Loucy (cell line): ENCODE measurements around the gene CORO7.

Source experiments
- EZH2phosphoT487 ChIP-seq: fragments of 200-600 bp; IDR thresholded peaks from 2 replicates; pipeline ENCODE4 v1.6.1; 2018; ENCODE audit warnings: antibody characterized with exemption, mild to moderate bottlenecking, moderate library complexity, borderline replicate concordance
- TF ChIP-seq, protein P1 (sequence below): fragments of 200-600 bp; sonication (generic); conservative IDR thresholded peaks from 2 replicates; pipeline ENCODE4 v1.5.1; 2014; ENCODE audit warnings: mild to moderate bottlenecking, antibody characterized with exemption, low read length

DNA sequence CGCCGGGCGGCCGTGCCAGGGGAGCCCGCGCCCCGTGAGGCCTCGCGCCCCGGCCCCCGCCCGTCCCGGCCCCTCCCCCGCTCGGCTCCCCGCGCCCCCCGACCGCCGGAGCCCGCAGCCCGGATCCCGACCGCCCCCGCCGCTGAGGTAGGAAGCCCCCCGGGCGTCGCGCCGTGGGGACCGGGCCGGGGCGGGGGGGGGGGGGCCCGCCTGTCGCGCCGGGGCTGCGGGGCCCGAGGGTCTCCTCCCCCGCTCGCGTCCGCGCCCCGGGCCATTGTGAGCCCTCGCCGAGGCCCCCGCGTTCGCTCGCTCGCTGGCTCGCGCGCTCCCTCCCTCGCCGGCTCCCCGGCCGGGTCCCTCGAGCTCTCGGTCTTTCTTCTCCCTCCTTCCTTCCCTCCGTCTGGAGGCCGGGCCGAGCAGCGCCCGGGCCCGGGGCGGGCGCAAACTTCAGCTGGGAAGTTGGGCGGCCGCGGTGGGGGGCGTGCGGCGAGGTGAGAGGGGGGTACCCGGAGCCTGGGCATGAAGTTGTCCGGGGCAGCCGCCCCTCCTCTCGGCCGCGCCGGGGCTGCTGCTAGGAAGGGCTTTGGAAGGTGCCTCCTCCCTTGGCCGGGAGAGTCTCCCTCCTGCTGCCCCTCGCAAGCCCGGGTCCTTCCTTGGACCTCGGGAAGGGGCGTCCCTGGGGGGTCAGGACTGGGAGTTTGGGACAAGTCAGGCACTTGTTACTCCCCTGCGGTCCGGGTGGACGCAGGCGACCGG, 100.1 kb downstream of the CORO7 start:
- no peak for TF ChIP-seq EZH2phosphoT487
- TF ChIP-seq, protein P1, sequence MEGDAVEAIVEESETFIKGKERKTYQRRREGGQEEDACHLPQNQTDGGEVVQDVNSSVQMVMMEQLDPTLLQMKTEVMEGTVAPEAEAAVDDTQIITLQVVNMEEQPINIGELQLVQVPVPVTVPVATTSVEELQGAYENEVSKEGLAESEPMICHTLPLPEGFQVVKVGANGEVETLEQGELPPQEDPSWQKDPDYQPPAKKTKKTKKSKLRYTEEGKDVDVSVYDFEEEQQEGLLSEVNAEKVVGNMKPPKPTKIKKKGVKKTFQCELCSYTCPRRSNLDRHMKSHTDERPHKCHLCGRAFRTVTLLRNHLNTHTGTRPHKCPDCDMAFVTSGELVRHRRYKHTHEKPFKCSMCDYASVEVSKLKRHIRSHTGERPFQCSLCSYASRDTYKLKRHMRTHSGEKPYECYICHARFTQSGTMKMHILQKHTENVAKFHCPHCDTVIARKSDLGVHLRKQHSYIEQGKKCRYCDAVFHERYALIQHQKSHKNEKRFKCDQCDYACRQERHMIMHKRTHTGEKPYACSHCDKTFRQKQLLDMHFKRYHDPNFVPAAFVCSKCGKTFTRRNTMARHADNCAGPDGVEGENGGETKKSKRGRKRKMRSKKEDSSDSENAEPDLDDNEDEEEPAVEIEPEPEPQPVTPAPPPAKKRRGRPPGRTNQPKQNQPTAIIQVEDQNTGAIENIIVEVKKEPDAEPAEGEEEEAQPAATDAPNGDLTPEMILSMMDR, result no peak
